Left renal pelvis (tissue), 4 donors: Measurements from ENCODE around the gene TAAR9. TPM values are rescaled to one million over a fixed set of nuclear protein-coding genes. Genes with fewer than 3 reads are reported as not detected.

ENCODE experiments used
- DNase-seq, 4 donors: peaks; one replicate each; pipeline ENCODE4 v3.0.0-alpha.2; 2013; ENCODE audit warnings: low read depth in 4 of 4, low spot score in 3 of 4
- polyA plus RNA-seq, 4 donors: library from polyadenylated mRNA; unstranded; fragments of 120-200 nt; gene quantifications; one replicate each; pipeline ENCODE4 v1.2.1, GENCODE V29; 2013; ENCODE audit not compliant: insufficient read length in 4 of 4

Gene TAAR9
- polyA plus RNA-seq: not detected

DNA sequence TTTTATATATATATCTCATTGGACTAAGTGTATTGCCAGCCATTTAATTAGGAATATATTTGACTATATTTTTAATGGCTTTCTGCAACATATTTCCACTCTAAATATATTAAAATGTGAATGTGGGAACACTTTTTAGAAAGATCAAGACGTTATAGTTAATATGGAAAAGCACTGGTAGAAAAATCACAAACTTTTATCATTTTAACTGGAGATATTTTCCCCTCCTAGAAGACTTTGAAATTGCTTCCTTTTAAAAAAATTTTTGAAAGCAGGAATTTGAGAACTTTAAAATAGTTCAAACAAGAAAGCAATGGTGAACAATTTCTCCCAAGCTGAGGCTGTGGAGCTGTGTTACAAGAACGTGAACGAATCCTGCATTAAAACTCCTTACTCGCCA is at the start of gene TAAR9:
TAAR9 (plus strand) TSS at position 301 of the 400 bp plus-strand sequence; CDS start at position 314, 13 bp downstream.
- DNase-seq: no peak

GRCh38 chr6:132489376-132489775 is 48.7 kb upstream of the TAAR9 start:
- DNase-seq: no peak

DNA sequence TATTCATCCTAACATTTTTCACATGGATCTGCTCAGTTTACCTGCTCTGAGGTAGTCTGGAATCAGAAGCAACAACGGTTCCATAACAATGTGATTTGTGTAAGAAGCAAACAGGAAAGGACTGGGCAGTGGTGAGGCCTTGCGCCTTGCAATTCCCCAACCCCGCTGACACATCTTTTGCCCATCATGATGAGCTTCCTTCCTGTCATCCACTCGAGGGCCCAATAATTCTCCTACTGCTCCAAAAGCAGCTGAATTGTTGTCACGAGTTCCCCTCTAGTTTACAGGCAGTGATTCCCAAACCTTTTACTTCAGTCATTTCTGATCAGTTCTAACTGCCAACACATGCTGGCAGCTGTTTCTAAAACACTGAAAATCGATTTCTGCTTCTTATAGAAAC is 48.1 kb upstream of the TAAR9 start:
- DNase-seq: no peak

- DNase-seq: no peak
Observed at GRCh38 chr6:132490478-132491204, 47.4 kb upstream of the TAAR9 start.

DNA sequence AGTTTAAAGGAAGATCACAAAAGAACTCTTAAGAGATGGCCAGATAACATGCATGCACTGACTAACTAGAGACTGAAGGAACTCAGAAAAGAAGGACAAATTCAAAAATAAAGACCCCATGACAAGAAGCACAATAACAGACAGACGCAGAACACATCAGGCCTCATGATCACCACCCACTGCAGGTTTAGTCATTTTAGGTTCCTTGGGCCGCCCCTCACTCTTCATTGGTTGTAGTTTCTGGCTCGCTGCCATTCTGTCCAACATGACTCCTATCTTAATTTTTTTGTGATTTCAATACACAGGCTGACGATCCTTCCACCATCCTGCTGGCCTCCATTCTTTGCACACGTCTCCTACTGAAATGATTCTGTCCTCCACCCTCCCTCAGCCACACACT is 46.8 kb upstream of the TAAR9 start:
- no peak for DNase-seq

DNA sequence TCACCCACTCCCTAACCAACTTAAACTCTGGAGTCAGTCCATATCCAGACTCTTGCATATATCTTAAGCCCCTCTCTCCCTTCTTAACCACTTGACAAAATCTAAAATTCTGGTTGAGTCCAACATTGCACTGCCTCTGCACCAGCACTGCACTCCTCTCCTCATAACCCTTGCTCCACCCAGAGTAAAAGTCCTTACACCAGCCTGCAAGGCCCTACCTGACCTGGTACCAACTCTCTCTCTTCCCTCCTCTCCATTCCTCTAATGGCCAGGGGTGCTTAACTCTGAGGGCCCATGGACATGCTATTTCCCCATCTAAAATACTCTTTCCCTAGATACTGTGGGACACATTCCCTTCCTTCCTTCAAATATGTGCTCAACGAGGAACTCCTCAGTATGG is 46.2 kb upstream of the TAAR9 start:
- no peak for DNase-seq

DNA sequence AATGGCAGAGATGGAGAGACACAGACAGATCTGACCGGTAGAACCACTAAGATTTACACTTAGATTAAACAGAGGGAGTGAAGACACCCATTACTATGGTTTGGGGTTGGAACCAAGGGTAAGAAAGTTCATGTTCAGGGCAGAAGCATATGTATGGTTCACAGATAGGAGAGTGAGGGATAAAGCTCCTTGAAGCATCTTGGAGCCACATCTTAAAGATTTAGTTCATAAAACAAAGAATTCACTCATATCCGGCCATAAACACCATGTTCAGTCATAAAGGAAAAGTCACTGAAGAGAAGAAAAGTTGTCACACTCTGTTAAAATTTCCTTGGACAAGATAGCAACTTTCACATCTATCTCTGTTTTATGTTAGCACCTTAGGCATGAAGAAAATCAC is 43.1 kb upstream of the TAAR9 start:
- DNase-seq: no peak

DNA sequence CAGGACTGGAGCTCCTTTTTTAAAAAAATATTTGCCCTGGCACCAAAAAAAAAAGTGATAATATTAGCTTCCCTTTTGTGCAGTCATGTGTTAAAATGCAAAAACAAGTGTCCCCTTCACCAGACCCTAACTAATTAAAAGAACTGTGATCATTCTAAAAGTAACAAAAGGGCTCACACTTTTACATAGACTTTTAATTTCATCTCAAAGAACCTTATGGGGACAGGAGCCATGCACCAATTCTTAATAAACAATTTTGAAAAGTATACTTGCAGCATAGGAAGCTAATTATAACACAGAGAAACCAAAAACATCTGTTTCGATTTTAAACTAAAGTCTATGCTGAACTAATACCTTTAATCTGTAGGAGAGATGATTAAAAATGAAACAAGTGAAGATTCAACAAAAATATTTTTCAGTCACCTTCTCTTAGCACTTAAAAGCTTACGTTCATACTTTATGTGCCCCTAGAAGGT is 42.4 kb upstream of the TAAR9 start:
- DNase-seq: no peak

- DNase-seq: no peak
Observed at GRCh38 chr6:132496519-132497180, 41.4 kb upstream of the TAAR9 start.

DNA sequence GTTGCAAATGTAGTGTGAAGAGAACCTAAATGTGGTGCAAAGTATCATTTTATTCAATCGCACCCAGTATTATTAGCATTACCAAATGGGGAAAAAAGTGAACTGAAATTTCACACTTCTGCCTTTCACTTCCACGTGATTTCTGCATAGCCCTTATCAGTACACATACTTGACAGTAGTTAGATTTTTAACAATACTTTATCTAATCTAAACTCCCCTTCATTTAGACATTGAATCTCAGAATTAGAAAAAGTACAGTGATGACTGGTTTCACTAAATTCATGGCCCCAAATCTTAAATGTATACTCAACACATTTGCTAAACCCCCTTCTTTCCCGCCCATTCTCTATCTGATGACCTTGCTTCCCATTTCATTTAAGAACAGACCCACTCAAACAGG is 39.4 kb upstream of the TAAR9 start:
- no peak for DNase-seq

DNA sequence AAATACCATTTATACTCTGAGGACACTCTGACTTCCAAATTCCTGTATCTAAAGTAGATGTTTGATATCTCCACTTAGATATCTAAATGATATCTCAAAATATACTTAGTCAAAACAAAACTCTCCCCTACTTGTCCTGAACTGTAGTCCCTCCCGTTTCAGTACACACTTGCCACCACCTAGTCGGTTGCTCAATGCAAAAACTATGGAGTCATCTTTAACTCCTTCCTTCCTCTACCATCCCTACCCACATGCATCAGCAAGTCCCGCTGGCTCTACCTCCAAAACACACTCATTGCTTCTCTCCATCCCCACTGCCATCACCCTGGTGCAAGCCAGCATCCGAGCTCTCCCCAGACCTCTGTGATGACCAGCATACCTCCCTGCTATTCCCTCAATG is 38.3 kb upstream of the TAAR9 start:
- DNase-seq: no peak

DNA sequence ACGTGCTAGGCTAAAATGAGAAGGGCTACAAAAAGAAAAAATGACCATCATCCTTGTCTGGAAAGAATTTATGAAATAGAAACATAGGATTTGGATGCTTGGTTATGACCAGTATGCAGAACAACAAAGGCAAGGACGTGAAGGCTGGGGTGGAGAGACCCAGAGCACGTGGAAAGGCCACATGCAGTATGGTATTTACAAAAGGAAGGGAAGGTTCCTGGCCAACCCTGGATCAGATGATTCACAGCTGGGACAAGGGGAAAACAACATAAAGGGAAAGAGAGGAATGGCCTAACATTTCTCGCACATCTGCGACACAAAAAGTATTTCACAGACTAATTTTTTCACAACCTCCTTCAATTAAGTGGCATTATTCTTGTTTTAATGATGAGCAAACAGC is 33.3 kb upstream of the TAAR9 start:
- no peak for DNase-seq

DNA sequence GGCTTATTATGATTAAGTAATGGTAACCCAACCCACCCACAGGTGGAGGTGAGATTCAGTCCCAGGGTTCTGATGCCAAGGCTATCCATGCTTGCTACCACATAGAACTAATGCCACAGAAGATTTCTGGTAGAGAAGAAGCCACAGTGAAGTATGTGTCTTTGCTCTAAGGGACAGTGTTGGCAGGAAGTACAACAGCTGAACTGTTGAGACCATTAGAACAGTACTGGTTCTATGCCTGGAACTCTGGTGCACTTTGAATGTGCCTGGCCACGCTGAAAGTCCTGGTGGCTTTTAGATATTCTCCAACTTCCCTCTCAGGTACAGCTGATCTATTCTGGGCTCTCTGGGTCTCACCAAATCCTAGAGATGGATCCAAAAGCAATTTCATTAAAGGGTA is 32.9 kb upstream of the TAAR9 start:
- no peak for DNase-seq

DNA sequence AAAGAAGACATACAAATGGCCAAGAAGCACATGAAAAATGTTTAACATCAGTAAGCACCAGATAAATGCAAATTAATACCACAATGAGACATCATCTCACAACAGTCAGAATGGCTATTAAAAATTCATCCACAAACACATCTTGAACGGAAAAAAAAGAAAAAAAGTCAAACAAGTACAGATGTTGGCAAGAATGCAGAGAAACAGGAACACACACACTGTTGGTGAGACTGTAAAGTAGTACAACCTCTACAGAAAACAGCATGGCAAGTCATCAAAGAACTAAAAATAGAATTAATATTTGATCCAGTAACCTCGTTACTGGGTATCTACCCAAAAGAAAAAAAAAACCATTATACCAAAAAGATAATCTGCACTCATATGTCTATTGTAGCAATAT is 31.6 kb upstream of the TAAR9 start:
- DNase-seq: no peak

- no peak for DNase-seq
Observed at GRCh38 chr6:132506869-132507808, 30.9 kb upstream of the TAAR9 start.

DNA sequence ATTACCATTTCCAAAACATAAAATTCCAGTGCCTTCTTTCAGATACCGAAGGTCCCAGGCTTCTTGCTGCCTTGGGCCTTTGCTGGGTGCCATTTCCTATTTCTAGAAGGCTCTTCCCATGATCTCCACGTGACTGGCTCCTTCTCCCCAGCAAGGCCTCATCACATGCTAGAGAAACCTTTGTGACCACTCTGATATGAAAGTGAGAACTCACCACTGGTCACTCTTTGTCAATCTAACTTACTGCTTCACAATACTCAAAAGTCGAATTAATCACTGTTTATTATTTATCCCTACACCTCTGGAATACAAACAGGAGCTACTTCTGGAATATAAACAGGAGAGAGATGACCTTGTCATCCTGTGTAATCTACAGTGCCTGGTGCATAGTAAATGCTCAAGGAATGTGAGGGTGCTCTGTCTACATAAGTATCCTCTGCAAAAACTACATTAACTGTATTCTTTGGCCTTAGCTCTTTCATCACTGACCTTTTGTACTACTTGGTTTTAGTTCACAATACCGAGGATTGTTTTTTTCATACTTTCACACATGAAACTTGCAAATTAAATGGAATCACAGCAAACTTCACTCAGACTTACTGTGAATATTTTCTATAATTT is 26.8 kb upstream of the TAAR9 start:
- DNase-seq: no peak

DNA sequence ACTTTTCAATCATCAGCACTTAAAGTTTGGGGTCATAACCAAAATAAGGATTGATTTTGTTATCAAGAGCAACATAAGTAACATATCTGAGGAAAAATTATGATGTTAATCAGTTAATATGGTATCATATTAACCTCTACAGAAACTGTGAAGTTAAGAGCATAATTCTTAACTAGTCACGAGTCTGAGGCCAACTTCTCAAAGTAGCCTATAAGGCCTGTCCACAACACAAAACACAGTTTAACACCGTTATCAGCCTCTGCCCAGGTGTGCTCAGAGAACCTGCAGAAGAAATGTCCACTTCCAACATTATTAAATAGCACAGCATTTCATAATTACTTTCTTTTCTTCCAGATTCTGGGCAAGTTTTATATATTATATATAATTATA is 26.3 kb upstream of the TAAR9 start:
- DNase-seq: no peak

GRCh38 chr6:132512342-132512637 is 25.8 kb upstream of the TAAR9 start:
- no peak for DNase-seq

DNA sequence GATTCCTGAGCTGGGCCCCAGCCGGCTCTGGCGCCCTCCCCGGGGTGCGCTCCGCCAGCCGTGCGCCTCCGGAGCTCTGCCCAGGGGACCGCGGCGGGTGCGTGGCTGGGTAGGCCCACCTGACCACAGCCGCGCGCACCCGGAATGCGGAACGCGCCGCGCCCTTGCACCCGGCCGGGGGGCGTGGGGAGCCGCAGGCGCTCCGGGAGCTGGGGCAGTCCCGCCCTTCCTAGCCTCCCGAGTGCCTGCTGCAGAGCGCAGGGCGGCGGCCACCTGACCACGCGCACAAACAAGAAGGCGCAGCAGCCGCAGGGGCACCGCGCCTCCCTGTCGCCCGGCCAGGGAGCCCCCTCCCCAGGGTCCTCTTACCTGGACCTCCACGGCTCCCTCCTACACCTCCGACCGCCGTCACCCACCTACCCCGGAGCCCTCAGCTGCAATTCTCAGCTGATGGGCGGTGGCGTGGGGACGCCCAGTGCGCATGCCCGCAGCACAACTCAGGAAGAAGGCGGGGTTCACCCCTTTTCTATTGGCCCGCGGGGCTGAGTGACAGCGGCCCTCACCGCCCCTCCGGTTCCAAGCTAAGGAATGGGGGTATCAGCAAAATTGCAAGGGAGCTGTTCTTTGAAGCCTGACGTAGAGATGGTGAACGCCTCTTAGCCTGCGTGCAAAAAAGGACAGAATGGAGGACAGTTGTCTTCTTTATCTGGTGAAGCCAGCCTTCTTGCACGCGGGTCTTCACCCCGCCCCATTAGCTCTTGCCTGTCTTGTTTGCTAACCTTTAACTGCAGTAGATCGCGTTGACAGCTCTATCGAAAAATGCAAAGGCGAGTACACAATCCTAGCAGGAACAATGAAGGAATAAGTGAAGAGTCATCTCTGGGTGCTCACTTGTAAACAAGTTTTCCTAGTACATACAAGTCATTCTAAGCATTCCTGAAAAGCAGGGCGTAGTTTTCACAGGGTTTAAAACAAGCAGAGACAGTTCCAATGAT is 25.1 kb upstream of the TAAR9 start, which contains the start of gene STX7:
STX7 (minus strand) TSS at position 479 of the 995 bp plus-strand sequence. CDS start 9,586 bp downstream, outside the sequence.
- peak; percentile 78 to 82 (median 81) for DNase-seq
